GM12878 (cell line): ENCODE results near the gene LPIN1. TPM values are rescaled to one million over a fixed set of nuclear protein-coding genes. Genes with fewer than 3 reads are reported as not detected.

Experiments used
- ESRRA ChIP-seq: IDR thresholded peaks from 2 replicates; pipeline ENCODE4 v1.6.1; 2012; ENCODE audit warnings: mild to moderate bottlenecking, low read length, improper control_type of control experiment
- FOS ChIP-seq: IDR thresholded peaks from 3 replicates; pipeline ENCODE4 v1.6.1; 2011; ENCODE audit warnings: borderline replicate concordance; ENCODE audit not compliant: insufficient read length; ENCODE audit errors: extremely low read depth
- GATAD2B ChIP-seq: fragments of 450-650 bp; conservative IDR thresholded peaks from 2 replicates; pipeline ENCODE4 v1.6.1; 2017; ENCODE audit warnings: low read depth, mild to moderate bottlenecking, moderate library complexity
- KDM1A ChIP-seq: fragments of 200-600 bp; sonication (generic); IDR thresholded peaks from 2 replicates; pipeline ENCODE4 v1.6.1; 2016; ENCODE audit warnings: borderline replicate concordance
- MEF2B ChIP-seq: fragments of 450-650 bp; IDR thresholded peaks from 2 replicates; pipeline ENCODE4 v1.6.1; 2018; ENCODE audit warnings: mild to moderate bottlenecking, moderate library complexity; ENCODE audit not compliant: partially characterized antibody, poor library complexity, severe bottlenecking
- MTA3 ChIP-seq: IDR thresholded peaks from 2 replicates; pipeline ENCODE4 v1.6.1; 2012; ENCODE audit warnings: low read length, inconsistent platforms, borderline replicate concordance
- NFIC ChIP-seq: IDR thresholded peaks from 2 replicates; pipeline ENCODE4 v1.6.1; 2012; ENCODE audit warnings: low read depth, mild to moderate bottlenecking, inconsistent platforms, low read length, moderate library complexity
- POLR2A ChIP-seq: IDR thresholded peaks from 2 replicates; pipeline ENCODE4 v1.6.1; 2011; ENCODE audit warnings: low read depth, mild to moderate bottlenecking, low read length
- RELA ChIP-seq: fragments of 450-650 bp; IDR thresholded peaks from 2 replicates; pipeline ENCODE4 v1.8.0; 2014; ENCODE audit warnings: borderline replicate concordance; ENCODE audit not compliant: partially characterized antibody
- SMARCA5 ChIP-seq: fragments of 450-650 bp; IDR thresholded peaks from 2 replicates; pipeline ENCODE4 v1.6.1; 2017; ENCODE audit warnings: mild to moderate bottlenecking
- SREBF1 ChIP-seq: IDR thresholded peaks from 2 replicates; pipeline ENCODE4 v1.6.1; 2012; ENCODE audit warnings: mild to moderate bottlenecking, low read length
- SRF ChIP-seq, 2 experiments: IDR thresholded peaks; 2 replicates each; pipeline ENCODE4 v1.6.1; 2011; ENCODE audit warnings: low read depth in 2 of 2, low read length in 2 of 2, mild to moderate bottlenecking in 1 of 2, moderate library complexity in 1 of 2
- TARDBP ChIP-seq: IDR thresholded peaks from 2 replicates; pipeline ENCODE4 v1.6.1; 2016; ENCODE audit warnings: borderline replicate concordance
- TBL1XR1 ChIP-seq: IDR thresholded peaks from 2 replicates; pipeline ENCODE4 v1.6.1; 2012; ENCODE audit warnings: low read depth, low read length, improper control_type of control experiment
- ZNF217 ChIP-seq: fragments of 450-650 bp; IDR thresholded peaks from 2 replicates; pipeline ENCODE4 v1.6.1; 2017; ENCODE audit warnings: antibody characterized with exemption, mild to moderate bottlenecking
- ZSCAN29 ChIP-seq: fragments of 450-650 bp; IDR thresholded peaks from 2 replicates; pipeline ENCODE4 v1.6.1; 2017; ENCODE audit warnings: mild to moderate bottlenecking, moderate library complexity
- polyA plus RNA-seq, 11 experiments: library from polyadenylated mRNA; depleted of rRNA in 4 of 11; unstranded in 6 of 11; stranded (reverse) in 5 of 11; fragments of >200 nt; fragmentation: Nextera tagmentation in 4 of 11; fragmentation: Illumina TruSeq in 1 of 11; extraction: Ambion mirVana in 4 of 11; extraction: Trizol in 1 of 11; gene quantifications; 1 replicate in 1 of 11; 2 replicates in 10 of 11; pipeline versions ENCODE4 v1.2.1 to v1.2.3, GENCODE V29; 2011 to 2016; ENCODE audit warnings: inconsistent platforms in 2 of 11, missing spikeins in 2 of 11, low read depth in 1 of 11
- total RNA-seq, 4 experiments: library from RNA; depleted of rRNA in 3 of 4; stranded (reverse); fragments of >200 nt in 3 of 4; fragmentation: Illumina TruSeq in 1 of 4; extraction: Trizol in 1 of 4; gene quantifications; 2 replicates each; pipeline versions ENCODE4 v1.2.1 to v1.2.3, GENCODE V29; 2013 to 2021
- TF ChIP-seq, protein P1 (sequence below): fragments of 450-650 bp; formaldehyde crosslinking; IDR thresholded peaks from 2 replicates; pipeline ENCODE4 v1.4.0; 2022; ENCODE audit warnings: mild to moderate bottlenecking, moderate library complexity
- TF ChIP-seq, protein P2 (sequence below): fragments of 450-650 bp; IDR thresholded peaks from 2 replicates; pipeline ENCODE4 v1.6.1; 2017; ENCODE audit warnings: mild to moderate bottlenecking, moderate library complexity
- TF ChIP-seq, protein P3 (sequence below): IDR thresholded peaks from 2 replicates; pipeline ENCODE4 v1.6.1; 2012; ENCODE audit warnings: improper control_type of control experiment, low read depth, low read length; ENCODE audit not compliant: insufficient replicate concordance

LPIN1 gene
- total and polyA plus RNA-seq, 10 of the 15 experiments (the other 5 are each of a cell fraction or from before 2014, with no cell fraction given), result 18.8 to 82.5 (median 50.3) TPM

DNA sequence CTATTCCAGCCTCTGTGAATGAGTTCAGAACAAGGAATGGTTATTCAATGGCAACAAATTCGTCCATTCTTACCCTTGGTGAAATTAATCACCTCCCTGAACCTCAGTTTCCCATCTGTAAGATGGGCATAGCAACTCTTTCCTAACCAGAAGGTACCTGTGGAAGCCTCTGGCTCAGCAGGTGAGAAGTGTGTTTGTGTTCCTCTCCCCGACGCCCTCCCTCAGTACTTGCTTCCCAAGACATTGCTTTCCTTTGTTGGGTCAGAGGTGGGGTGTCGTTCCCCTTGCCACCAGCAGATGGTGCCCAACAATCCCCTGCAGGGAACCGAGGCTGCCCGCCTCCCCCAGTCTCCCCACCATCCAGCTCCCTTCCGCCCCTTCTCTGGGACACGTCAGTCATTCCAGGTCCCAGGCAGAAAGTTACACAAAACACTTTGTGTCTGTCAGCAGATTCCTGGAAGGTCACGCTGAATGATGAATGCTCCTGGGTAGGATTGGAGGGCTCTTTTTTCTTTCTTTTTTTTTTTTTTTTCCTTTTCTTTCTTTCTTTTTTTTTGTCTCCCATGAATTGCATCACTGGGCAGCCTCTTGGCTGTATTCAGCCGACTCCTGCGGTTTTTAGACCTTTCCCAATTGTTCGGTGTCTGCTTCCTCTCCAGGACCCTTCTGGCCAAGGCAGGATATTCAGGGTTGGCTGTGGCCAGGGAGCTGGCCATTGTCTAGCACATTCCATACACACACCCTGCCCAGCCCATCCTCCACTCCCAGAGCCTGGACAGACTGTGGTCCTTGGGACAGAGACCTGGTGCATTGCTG, 117.3 kb downstream of the LPIN1 start (continued):
- TF ChIP-seq, protein P1, sequence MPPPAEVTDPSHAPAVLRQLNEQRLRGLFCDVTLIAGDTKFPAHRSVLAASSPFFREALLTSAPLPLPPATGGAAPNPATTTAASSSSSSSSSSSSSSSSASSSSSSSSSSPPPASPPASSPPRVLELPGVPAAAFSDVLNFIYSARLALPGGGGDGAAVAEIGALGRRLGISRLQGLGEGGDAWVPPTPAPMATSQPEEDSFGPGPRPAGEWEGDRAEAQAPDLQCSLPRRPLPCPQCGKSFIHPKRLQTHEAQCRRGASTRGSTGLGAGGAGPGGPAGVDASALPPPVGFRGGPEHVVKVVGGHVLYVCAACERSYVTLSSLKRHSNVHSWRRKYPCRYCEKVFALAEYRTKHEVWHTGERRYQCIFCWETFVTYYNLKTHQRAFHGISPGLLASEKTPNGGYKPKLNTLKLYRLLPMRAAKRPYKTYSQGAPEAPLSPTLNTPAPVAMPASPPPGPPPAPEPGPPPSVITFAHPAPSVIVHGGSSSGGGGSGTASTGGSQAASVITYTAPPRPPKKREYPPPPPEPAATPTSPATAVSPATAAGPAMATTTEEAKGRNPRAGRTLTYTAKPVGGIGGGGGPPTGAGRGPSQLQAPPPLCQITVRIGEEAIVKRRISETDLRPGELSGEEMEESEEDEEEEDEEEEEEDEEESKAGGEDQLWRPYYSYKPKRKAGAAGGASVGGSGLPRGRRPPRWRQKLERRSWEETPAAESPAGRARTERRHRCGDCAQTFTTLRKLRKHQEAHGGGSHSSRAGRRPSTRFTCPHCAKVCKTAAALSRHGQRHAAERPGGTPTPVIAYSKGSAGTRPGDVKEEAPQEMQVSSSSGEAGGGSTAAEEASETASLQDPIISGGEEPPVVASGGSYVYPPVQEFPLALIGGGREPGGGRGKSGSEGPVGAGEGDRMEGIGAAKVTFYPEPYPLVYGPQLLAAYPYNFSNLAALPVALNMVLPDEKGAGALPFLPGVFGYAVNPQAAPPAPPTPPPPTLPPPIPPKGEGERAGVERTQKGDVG, result no peak
- TF ChIP-seq RELA (no peak), SRF (IDR thresholded peaks at IDR 0.05; ENCODE audit: low read depth in 2 of 2, low read length in 2 of 2) (no peak), TARDBP (no peak), MTA3 (no peak), ESRRA (no peak), GATAD2B (no peak), ZSCAN29 (no peak), NFIC (no peak; the same call in 1 of the 2 replicates), FOS (no peak), SREBF1 (no peak), ZNF217 (no peak; the same call in 1 of the 2 replicates), SMARCA5 (no peak), KDM1A (no peak), POLR2A (no peak), TBL1XR1 (no peak; the same call in 1 of the 2 replicates), MEF2B (no peak)
- TF ChIP-seq, protein P2, sequence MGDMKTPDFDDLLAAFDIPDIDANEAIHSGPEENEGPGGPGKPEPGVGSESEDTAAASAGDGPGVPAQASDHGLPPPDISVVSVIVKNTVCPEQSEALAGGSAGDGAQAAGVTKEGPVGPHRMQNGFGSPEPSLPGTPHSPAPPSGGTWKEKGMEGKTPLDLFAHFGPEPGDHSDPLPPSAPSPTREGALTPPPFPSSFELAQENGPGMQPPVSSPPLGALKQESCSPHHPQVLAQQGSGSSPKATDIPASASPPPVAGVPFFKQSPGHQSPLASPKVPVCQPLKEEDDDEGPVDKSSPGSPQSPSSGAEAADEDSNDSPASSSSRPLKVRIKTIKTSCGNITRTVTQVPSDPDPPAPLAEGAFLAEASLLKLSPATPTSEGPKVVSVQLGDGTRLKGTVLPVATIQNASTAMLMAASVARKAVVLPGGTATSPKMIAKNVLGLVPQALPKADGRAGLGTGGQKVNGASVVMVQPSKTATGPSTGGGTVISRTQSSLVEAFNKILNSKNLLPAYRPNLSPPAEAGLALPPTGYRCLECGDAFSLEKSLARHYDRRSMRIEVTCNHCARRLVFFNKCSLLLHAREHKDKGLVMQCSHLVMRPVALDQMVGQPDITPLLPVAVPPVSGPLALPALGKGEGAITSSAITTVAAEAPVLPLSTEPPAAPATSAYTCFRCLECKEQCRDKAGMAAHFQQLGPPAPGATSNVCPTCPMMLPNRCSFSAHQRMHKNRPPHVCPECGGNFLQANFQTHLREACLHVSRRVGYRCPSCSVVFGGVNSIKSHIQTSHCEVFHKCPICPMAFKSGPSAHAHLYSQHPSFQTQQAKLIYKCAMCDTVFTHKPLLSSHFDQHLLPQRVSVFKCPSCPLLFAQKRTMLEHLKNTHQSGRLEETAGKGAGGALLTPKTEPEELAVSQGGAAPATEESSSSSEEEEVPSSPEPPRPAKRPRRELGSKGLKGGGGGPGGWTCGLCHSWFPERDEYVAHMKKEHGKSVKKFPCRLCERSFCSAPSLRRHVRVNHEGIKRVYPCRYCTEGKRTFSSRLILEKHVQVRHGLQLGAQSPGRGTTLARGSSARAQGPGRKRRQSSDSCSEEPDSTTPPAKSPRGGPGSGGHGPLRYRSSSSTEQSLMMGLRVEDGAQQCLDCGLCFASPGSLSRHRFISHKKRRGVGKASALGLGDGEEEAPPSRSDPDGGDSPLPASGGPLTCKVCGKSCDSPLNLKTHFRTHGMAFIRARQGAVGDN, result no peak
- TF ChIP-seq, protein P3, sequence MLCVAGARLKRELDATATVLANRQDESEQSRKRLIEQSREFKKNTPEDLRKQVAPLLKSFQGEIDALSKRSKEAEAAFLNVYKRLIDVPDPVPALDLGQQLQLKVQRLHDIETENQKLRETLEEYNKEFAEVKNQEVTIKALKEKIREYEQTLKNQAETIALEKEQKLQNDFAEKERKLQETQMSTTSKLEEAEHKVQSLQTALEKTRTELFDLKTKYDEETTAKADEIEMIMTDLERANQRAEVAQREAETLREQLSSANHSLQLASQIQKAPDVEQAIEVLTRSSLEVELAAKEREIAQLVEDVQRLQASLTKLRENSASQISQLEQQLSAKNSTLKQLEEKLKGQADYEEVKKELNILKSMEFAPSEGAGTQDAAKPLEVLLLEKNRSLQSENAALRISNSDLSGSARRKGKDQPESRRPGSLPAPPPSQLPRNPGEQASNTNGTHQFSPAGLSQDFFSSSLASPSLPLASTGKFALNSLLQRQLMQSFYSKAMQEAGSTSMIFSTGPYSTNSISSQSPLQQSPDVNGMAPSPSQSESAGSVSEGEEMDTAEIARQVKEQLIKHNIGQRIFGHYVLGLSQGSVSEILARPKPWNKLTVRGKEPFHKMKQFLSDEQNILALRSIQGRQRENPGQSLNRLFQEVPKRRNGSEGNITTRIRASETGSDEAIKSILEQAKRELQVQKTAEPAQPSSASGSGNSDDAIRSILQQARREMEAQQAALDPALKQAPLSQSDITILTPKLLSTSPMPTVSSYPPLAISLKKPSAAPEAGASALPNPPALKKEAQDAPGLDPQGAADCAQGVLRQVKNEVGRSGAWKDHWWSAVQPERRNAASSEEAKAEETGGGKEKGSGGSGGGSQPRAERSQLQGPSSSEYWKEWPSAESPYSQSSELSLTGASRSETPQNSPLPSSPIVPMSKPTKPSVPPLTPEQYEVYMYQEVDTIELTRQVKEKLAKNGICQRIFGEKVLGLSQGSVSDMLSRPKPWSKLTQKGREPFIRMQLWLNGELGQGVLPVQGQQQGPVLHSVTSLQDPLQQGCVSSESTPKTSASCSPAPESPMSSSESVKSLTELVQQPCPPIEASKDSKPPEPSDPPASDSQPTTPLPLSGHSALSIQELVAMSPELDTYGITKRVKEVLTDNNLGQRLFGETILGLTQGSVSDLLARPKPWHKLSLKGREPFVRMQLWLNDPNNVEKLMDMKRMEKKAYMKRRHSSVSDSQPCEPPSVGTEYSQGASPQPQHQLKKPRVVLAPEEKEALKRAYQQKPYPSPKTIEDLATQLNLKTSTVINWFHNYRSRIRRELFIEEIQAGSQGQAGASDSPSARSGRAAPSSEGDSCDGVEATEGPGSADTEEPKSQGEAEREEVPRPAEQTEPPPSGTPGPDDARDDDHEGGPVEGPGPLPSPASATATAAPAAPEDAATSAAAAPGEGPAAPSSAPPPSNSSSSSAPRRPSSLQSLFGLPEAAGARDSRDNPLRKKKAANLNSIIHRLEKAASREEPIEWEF, result no peak
